C4-2B (cell line): ENCODE results near the gene LSM11.

Source experiments
- ZFX ChIP-seq: fragments of 450-650 bp; IDR thresholded peaks from 2 replicates; pipeline ENCODE4 v1.6.1; 2017
- TF ChIP-seq, protein P1 (sequence below): fragments of 450-650 bp; conservative IDR thresholded peaks from 2 replicates; pipeline ENCODE4 v1.5.1; 2017; ENCODE audit warnings: mild to moderate bottlenecking

DNA sequence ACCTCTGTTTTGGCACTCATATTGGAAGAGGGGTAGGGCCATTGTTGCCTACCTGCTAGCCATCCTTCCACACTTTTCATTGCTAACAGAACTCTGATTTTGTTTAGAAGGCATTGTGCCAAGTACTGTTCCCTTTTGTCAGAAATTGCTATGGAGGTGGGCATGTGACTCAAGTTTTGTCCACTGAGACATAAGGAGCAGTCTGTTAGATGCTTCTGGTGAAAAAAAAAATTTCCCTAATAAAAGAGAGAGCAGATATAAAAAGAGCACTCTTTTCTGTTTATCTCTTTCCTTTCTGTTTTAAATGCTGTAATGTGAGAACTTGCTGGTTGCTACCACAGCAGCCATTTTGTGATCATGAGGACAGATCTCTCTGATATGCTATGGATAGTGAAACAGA is 34.2 kb upstream of the LSM11 start:
- TF ChIP-seq, protein P1, sequence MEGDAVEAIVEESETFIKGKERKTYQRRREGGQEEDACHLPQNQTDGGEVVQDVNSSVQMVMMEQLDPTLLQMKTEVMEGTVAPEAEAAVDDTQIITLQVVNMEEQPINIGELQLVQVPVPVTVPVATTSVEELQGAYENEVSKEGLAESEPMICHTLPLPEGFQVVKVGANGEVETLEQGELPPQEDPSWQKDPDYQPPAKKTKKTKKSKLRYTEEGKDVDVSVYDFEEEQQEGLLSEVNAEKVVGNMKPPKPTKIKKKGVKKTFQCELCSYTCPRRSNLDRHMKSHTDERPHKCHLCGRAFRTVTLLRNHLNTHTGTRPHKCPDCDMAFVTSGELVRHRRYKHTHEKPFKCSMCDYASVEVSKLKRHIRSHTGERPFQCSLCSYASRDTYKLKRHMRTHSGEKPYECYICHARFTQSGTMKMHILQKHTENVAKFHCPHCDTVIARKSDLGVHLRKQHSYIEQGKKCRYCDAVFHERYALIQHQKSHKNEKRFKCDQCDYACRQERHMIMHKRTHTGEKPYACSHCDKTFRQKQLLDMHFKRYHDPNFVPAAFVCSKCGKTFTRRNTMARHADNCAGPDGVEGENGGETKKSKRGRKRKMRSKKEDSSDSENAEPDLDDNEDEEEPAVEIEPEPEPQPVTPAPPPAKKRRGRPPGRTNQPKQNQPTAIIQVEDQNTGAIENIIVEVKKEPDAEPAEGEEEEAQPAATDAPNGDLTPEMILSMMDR = no peak
- TF ChIP-seq ZFX = no peak
